Lower lobe of right lung (tissue), 2 donors: ENCODE results near the gene IWS1. TPM values are rescaled to one million over a fixed set of nuclear protein-coding genes. Genes with fewer than 3 reads are reported as not detected.

Experiments used
- ATAC-seq, 2 donors: fragments of 200-7000 bp; cut with Tn5 transposase; one replicate each; pipeline ENCODE4 v1.9.1; 2020 to 2022; ENCODE audit warnings: mild to moderate bottlenecking in 2 of 2, moderate library complexity in 2 of 2
- DNase-seq: peaks from one replicate; pipeline ENCODE4 v3.0.0-alpha.2; 2020
- H3K27ac ChIP-seq: fragments of 200-600 bp; one replicate; pipeline ENCODE4 v1.8.0; 2022
- H3K27me3 ChIP-seq: fragments of 200-600 bp; one replicate; pipeline ENCODE4 v1.8.0; 2022; ENCODE audit warnings: low read depth
- H3K36me3 ChIP-seq: fragments of 200-600 bp; one replicate; pipeline ENCODE4 v1.8.0; 2022; ENCODE audit warnings: mild to moderate bottlenecking
- H3K4me1 ChIP-seq: fragments of 200-600 bp; one replicate; pipeline ENCODE4 v1.8.0; 2022
- H3K4me3 ChIP-seq: fragments of 200-600 bp; one replicate; pipeline ENCODE4 v1.8.0; 2022; ENCODE audit warnings: mild to moderate bottlenecking
- H3K9me3 ChIP-seq: fragments of 200-600 bp; one replicate; pipeline ENCODE4 v1.8.0; 2022
- intact Hi-C: fragments of 100-400 bp; cut with DNase I; formaldehyde crosslinking; loops from one replicate; pipeline ENCODE4 v1.11.0; 2022
- total RNA-seq: library from RNA; stranded (reverse); fragmentation: NEBNext Ultra II Directional; extraction: Animal tissue kit (Norgen Biotek cat#: 25700); gene quantifications from one replicate; pipeline ENCODE4 v1.2.1, GENCODE V29; 2021
- TF ChIP-seq, protein P1 (sequence below): fragments of 200-600 bp; IDR thresholded peaks from one replicate; pipeline ENCODE4 v1.8.0; 2022; ENCODE audit warnings: antibody characterized with exemption, mild to moderate bottlenecking
- donor health status: DM: no; HTN: yes; CAD: no; lungs with severe emphysema.

Gene IWS1
- total RNA-seq, 1 donor from 2014 or later, result 36.7 TPM

DNA sequence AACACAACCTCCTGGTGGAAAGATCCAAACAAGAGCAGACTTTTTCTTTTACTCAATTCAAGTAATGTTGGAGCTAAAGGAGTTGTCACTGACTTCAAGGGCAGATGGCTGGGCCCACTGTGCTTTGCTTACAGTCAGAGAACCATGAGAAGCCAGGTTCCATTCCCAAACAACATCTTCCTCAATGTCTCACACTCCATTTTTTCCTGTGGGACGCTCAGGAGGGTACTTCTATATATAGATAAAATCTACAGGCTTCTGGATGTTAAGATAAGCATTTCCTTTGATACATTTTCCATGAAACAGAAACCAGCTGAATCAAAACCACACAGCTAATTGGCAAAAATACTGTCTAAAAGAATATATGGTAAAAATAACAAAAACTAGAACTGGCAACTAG, 14.4 kb downstream of the IWS1 start:
- no peaks in the 10 kb centered on the region for H3K27me3 ChIP-seq
- ATAC-seq (no peak), DNase-seq (no peak)
- H3K9me3 ChIP-seq, result no peaks in the 10 kb centered on the region
- no peak overlapping the region for H3K4me3 ChIP-seq
- no peak overlapping the region for H3K27ac ChIP-seq
- TF ChIP-seq, protein P1, sequence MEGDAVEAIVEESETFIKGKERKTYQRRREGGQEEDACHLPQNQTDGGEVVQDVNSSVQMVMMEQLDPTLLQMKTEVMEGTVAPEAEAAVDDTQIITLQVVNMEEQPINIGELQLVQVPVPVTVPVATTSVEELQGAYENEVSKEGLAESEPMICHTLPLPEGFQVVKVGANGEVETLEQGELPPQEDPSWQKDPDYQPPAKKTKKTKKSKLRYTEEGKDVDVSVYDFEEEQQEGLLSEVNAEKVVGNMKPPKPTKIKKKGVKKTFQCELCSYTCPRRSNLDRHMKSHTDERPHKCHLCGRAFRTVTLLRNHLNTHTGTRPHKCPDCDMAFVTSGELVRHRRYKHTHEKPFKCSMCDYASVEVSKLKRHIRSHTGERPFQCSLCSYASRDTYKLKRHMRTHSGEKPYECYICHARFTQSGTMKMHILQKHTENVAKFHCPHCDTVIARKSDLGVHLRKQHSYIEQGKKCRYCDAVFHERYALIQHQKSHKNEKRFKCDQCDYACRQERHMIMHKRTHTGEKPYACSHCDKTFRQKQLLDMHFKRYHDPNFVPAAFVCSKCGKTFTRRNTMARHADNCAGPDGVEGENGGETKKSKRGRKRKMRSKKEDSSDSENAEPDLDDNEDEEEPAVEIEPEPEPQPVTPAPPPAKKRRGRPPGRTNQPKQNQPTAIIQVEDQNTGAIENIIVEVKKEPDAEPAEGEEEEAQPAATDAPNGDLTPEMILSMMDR, result no peak
- intact Hi-C loops, result no loop called here
- peaks cover 67% of the 10 kb centered on the region for H3K4me1 ChIP-seq
- H3K36me3 ChIP-seq, result peaks cover 13% of the 10 kb centered on the region

DNA sequence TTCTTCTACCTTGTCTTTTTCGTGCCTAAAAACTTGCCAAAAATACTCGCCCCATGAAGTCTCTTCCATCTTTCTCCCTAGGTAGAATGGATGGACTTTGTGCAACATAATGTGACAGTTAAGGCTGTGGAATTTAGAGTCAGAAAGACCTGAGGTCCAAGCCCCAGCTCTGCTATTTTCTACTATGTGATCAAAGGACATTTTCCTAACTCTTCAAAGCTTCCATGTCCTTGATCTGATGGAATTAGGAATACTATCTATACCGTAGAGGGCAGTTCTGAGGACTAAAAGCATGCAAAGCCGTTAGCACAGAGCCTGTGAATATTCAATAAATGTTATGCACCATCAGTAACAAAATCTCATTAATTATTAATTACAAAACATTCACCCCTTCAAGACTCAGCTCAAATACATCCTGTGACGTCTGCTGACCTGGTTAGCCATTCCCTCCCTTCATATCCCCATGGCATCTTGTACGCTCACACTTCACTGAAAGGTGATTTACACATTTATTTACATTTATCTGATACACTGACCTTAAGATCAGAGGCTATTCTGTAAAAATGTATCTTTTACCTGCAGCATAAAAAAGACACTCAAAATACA, 15.1 kb downstream of the IWS1 start:
- no peaks in the 10 kb centered on the region for H3K27me3 ChIP-seq
- intact Hi-C loops, result no loop called here
- ATAC-seq (no peak), DNase-seq (no peak)
- H3K36me3 ChIP-seq, result peaks cover 13% of the 10 kb centered on the region
- H3K9me3 ChIP-seq, result no peaks in the 10 kb centered on the region
- H3K27ac ChIP-seq, result no peak overlapping the region
- TF ChIP-seq, protein P1, result no peak
- H3K4me1 ChIP-seq, result peaks cover 68% of the 10 kb centered on the region
- no peak overlapping the region for H3K4me3 ChIP-seq

DNA sequence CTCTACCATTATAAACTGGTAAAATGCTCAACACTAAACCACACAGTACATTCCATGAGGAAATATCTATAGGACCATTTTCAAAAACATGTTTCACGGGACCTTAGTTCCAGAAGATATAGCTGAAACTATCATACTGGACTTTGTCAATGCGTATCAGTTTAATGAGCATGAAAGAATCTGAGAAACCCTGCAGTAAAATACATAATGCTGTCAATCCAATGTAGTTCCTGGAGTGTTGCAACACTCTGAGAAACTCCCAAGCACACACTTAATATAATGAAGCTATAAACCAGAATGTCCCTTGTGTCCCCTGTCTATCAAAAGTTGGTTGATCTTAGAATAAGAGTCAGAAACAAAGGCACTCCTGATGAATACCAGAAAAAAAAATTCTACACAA, 16.2 kb downstream of the IWS1 start:
- H3K27ac ChIP-seq, result no peak overlapping the region
- peaks cover 16% of the 10 kb centered on the region for H3K36me3 ChIP-seq
- TF ChIP-seq, protein P1, result no peak
- H3K27me3 ChIP-seq, result no peaks in the 10 kb centered on the region
- H3K9me3 ChIP-seq, result no peaks in the 10 kb centered on the region
- peaks cover 61% of the 10 kb centered on the region for H3K4me1 ChIP-seq
- ATAC-seq (no peak), DNase-seq (no peak)
- H3K4me3 ChIP-seq, result no peak overlapping the region
- intact Hi-C loops, result no loop called here

DNA sequence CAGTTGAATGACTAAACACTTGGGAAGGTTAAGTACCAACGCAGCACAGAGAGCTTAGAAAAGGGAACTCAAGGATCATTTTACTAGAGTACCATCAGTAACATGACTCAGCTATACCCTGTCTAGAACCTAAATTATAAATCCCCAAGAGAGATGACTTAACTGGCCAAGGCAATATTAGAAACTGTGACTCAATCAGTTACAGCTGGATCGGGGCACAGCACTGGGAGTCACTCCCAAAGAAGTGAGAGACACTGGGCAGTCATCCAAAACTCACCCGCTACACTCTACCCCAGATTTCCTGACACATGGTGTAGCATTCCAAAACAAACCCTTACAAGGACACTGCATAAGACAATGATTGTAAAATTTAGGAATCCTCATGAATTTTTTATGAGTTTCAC, 17.7 kb downstream of the IWS1 start:
- TF ChIP-seq, protein P1, result no peak
- DNase-seq, result no peak

DNA sequence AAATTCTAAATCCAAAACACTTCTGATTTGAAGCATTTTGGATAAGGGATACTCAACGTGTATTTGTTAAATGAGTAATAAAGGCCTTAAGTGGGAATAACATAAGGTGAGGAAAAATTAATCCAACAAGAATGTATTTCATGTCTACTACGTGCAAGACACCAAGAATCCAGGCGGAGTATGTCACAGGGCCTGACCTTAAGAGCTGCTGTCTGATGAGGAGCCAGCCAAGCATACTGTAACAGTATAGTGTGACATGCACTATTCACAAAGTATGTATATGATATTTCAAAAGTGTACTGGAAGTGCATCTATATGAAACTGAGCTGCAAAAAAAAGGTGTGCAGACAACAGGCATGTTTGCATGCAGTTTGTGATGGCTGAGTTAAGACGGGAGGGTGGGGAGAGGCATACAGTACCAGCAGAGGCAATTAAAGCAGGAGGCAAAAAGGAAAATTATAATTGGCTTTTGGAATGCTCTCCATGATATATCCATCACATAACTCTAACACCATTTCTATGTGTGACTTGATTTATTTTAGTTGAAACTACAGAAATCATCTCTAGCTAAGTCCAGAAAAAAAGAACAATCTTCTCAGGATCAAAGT, 18.2 kb downstream of the IWS1 start:
- TF ChIP-seq, protein P1, result no peak
- Histone ChIP-seq H3K27ac (no peak overlapping the region), H3K9me3 (no peaks in the 10 kb centered on the region), H3K4me1 (peaks cover 55% of the 10 kb centered on the region), H3K4me3 (no peak overlapping the region), H3K36me3 (peaks cover 24% of the 10 kb centered on the region), H3K27me3 (no peaks in the 10 kb centered on the region)
- peak in 1 of 2 donors; percentile 53 for ATAC-seq
- no peak for DNase-seq
- intact Hi-C loops, result no loop called here

More for the DNA sequence above, 17.7 kb downstream of the IWS1 start:
- H3K27ac ChIP-seq, result no peak overlapping the region
- intact Hi-C loops, result no loop called here
- H3K9me3 ChIP-seq, result no peaks in the 10 kb centered on the region
- H3K27me3 ChIP-seq, result no peaks in the 10 kb centered on the region
- peaks cover 56% of the 10 kb centered on the region for H3K4me1 ChIP-seq
- peak; percentile 90 to 92 for ATAC-seq
- H3K4me3 ChIP-seq, result no peak overlapping the region
- peaks cover 19% of the 10 kb centered on the region for H3K36me3 ChIP-seq
